SK-N-MC (cell line): Measurements from ENCODE around the gene LOXHD1.

Experiments used
- EZH2 ChIP-seq: fragments of 200-600 bp; sonication (generic); IDR thresholded peaks from one replicate; pipeline ENCODE4 v1.6.1; 2017; ENCODE audit warnings: antibody characterized with exemption
- POLR2AphosphoS5 ChIP-seq: IDR thresholded peaks from 2 replicates; pipeline ENCODE4 v1.6.1; 2012; ENCODE audit warnings: mild to moderate bottlenecking, low read depth, low read length, borderline replicate concordance

DNA sequence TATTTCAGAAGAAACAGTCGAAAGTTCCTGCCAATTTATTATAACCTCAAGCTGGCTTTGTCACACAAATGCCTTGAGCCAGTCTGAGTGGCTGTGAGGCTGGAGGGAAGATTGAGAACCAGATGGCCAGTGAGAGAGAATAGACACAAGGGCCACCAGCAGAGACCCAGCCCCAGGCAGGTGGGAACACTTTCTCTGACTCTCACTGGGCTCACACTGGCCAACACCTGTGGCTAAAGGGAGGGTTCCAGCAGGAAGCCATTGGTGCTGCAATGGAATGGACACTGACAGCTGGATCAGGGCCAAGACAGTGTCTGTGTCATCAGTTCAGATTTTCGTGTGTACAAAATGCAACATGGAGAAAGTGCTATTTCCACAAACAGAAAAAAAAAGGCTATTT lies 29.9 kb downstream of the LOXHD1 start:
- TF ChIP-seq EZH2 (no peak), POLR2AphosphoS5 (no peak)
